Epidermal melanocyte (primary cell): ENCODE data around the gene TCOF1.

Source experiments
- DNase-seq: peaks from one replicate; pipeline ENCODE4 v3.0.0; 2011; ENCODE audit warnings: low spot score; ENCODE audit not compliant: insufficient read length

Gene TCOF1

GRCh38 chr5:150428106-150428876 lies 70.8 kb downstream of the TCOF1 start:
- DNase-seq, result no peak

- no peak for DNase-seq
Measured at GRCh38 chr5:150428978-150429377, 71.5 kb downstream of the TCOF1 start.

GRCh38 chr5:150429410-150429873 lies 71.9 kb downstream of the TCOF1 start:
- DNase-seq, result no peak

DNA sequence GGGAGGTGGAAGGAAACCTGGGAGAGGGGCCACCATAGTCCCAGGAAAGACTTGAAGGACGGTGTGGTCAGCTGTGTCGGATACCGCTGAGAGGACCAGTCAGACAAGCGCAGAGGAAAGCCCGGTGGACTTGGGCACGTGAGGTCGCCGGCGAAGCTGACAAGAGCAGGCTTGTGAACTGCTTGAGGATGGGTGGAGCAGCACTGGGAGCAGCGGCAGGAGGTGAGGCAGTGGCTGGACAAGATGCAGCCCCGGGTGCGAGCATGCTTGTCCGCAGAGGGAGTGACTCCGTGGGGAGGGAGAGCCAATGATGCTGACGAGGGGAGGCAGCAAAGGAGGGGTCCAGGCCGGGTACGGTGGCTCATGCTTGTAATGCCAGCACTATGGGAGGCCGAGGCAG lies 73.6 kb downstream of the TCOF1 start:
- no peak for DNase-seq

DNA sequence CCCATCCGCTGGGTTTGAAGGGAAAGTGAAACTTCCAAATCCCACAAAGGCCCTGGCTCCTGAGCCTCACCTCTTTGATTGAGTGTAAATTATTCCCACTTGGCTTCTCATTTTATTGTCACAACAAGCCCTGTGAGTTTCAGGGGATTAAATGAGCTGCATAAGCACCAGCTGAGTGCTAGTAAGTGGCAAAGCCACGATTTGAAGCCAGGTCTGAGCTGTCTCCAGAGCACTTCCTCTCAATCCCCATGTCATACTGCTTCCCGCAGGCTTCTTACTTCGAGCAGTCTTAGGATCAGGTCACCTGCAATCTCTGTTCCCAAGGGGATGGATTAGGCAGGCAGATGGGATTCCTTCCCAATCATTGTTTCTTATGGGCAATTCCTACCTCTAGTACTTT lies 74.1 kb downstream of the TCOF1 start:
- no peak for DNase-seq

DNA sequence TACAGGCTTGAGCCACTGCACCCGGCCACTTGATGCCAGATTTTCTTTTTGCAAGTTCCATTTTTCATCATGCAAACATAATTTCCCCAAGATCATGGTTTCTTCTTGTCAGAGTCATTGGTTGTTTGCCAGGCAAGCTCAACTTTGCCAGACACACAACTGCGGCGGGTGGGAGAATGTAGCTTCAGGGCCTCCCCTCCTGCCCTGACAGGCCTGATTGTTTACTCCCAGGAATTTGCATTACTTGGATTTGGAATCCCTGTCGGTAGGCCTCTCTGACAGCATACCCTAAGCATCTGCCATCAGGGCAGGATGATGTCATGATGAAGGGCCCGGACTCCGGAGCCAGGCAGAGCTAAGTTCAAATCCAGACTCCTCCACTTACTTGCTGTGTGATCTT lies 77.0 kb downstream of the TCOF1 start:
- DNase-seq, result peak; percentile 64

DNA sequence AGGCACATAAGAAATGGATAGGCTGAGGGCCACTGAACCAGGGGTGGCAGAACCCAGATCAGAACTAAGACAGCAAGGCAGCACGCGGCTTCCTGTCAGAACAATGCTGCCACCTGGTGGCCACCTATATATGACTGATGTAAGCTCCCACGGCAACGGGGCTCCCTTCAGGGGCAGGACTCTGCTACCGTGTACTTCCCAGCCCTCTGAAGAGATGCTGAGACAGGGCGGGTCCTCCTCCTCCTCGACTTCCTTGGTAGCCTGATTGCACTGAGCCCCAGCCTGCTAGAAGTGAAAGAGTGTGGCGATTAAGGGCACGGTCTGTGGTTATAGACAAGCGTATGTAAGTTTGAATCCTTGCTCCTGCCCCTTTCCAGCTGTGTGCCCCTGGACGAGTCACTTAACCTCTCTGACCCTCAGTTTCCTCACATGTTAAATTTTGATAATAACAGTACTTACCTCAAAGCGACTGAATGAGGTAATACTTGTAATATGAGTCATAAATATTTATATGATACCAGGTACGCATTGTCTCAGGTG lies 78.7 kb downstream of the TCOF1 start:
- peak; percentile 90 for DNase-seq

- no peak for DNase-seq
Measured at GRCh38 chr5:150438873-150439546, 81.5 kb downstream of the TCOF1 start.

DNA sequence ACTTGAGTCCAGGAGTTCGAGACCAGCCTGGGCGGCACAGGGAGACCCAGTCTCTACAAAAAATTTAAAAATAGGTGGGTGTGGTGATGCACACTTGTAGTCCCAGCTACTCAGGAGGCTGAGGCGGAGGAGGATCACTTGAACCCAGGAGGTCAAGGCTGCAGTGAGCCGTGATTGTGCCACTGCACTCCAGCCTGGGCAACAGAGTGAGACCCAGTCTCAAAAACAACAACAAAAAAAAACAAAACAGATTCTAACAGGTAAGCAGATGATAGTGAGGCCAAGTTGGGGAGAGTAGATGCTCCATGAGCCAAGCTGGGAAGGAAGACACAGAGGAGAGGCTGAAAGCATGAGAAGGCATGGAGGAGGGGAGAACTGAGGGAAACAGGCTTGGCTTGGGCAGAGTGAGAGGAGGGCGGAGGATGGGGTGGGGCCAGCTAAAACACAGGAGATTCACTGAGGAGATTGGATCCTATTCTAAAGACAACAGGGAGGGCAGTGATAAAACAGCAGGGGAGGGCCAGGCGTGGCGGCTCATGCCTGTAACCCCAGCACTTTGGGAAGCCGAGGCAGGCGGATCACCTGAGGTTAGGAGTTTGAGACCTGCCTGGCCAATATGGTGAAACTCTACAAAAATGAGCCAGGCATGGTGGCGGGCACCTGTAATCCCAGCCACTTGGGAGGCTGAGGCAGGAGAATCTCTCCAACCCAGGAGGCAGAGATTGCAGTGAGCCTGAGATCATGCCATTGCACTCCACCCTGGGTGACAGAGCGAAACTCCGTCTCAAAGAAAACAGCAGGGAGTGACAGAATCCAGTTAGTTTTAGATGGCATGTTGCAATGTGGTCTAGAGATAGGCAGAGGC lies 83.7 kb downstream of the TCOF1 start:
- DNase-seq, result no peak

DNA sequence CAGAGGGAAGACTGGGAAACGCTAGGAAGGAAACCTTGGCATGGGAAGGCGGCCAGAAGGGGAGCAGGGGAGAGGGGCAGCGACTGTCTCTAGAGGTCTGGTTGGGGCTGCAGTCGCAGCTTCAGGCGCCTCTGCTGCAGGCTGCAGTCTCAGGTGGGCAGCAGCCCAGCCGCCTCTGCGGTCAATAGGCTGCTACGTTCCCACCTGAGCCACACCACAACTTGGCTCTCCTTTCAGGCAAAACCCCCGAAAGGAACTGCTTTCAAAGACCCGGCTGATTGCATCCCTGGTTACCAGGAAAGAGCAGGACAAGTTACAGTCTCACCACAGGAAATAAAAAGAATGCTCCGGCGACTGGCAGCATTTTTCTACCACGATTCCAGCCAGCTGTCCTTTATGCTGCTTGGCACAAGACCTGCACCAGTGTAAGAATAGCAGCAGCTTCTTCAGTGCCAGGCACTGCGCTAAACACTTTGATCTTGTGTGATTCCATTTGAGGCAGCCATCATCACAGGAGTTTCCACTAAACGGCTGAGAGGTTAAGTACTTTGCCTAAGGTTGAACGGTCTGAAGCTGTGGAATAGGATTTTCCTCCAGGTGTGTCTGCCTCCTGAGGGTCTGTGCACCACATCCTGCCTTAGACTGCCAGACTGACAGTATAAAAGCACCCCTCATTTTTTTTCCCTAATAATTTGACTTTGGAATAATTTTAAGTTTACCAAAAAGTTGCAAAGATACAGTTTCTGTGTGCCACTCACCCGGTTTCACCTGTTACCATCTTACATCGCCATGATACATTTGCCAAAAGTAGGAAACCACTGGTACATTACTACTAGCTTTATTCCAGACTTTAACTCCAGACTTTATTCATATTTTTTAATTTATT lies 84.6 kb downstream of the TCOF1 start:
- no peak for DNase-seq

GRCh38 chr5:150442699-150443080 lies 85.2 kb downstream of the TCOF1 start:
- no peak for DNase-seq

- DNase-seq, result no peak
Measured at GRCh38 chr5:150443242-150444075, 86.0 kb downstream of the TCOF1 start.

GRCh38 chr5:150444770-150445169 lies 87.3 kb downstream of the TCOF1 start:
- DNase-seq, result no peak

- no peak for DNase-seq
Measured at GRCh38 chr5:150446088-150446487, 88.6 kb downstream of the TCOF1 start.

- no peak for DNase-seq
Measured at GRCh38 chr5:150446583-150446982, 89.1 kb downstream of the TCOF1 start.

GRCh38 chr5:150447188-150447587 lies 89.7 kb downstream of the TCOF1 start:
- no peak for DNase-seq

GRCh38 chr5:150448334-150448733 lies 90.8 kb downstream of the TCOF1 start:
- DNase-seq, result no peak

DNA sequence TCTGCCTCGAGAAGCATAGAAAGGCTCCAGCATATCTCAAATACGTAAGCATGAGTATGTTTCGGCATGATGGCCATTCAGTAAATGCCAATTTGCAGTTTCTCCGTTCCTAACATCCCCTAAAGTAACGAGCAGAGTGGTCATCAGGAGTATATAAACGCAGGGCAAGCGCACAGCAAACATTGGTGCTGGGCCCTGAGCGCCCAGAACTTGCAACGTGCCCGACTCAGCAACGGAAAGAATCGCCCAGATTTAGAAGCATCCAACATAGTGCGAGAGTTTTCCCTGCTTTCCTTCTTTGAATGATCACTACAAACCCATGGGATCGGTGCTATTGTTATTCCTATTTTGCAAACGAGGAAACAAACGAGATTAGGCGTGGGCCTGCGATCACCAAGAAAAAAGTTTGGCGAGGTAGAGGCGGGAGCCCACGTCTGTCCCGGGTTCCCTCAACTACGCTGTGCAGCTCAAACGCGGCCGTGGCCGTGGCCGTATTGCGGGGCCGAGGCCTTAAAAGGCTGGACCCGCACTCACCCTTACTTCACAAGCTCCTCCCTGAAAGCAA lies 91.5 kb downstream of the TCOF1 start:
- no peak for DNase-seq
